ENCODE data around the gene CBR1. TPM values are rescaled to one million over a fixed set of nuclear protein-coding genes. Genes with fewer than 3 reads are reported as not detected.

CBR1 gene
- total and polyA plus RNA-seq, 2 of the 13 experiments (the other 11 are each of a cell fraction or from before 2014, with no cell fraction given): 33.7 to 38.7 TPM

DNA sequence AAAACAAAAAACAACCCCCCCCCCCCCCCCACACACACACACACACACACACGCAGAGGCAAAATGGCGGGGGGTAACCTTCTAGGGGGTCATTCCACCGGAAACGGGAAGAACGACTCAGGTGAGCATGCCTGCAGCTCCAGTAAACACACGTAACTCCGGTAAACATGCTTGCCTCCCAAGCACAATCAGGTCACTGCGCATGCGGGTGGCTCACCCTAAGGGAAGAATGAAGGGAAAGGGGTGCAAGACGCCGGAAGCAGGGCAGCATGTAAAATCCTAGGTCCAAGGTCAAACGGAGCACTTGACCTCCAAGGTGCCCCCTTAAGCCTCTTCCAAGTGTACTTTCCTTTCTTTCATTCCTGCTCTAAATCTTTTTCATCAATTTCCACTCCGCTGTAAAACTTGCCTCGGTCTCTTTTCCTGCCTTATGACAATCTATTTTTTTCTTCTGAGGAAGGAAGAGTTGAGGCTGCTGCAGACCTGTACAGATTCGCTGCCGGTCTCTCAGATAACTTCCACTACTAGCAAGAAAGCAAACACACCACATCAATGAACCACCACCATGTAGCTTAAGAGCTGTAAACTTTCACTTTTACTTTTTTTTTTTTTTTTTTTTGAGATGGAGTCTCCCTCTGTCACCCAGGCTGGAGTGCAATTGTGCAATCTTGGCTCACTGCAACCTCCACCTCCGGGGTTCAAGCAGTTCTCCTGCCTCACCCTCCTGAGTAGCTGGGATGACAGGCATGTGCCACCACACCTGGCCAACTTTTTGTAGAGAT is 44.0 kb downstream of the CBR1 start:
- peaks cover 0 to 7% of the 10 kb centered on the region in 2 experiments; a peak in 2 of 5 replicates for H3K27me3 ChIP-seq (ENCODE audit: control insufficient read depth in 1 of 2, insufficient read depth in 2 of 2, low read length in 2 of 2)
- intact Hi-C loops (cut with micrococcal nuclease; ENCODE audit: unreplicated experiment) (loop anchor here (5.0 kb wide), 1 partner anchor 52 kb away; the partner anchor contains the start of gene SETD4), in situ Hi-C loops (cut with HindIII; ENCODE audit: extremely low pct_ligation_motif_present, low pct_unique_long_range_greater_than_20kb) (no loop called here)
- no peaks in the 10 kb centered on the region for H3K36me3 ChIP-seq (replicated peaks in 1 of 2; ENCODE audit: control insufficient read depth in 1 of 2, insufficient read depth in 2 of 2, low read length in 2 of 2)
- ATAC-seq (peak; percentile 76), DNase-seq (ENCODE audit: low spot score) (peak; percentile 70), FAIRE-seq (peak; percentile 47)
- H3K27ac ChIP-seq (ENCODE audit: extremely low read length, insufficient read depth, low read length): peak overlapping the region; percentile 68
- H3K4me2 ChIP-seq (ENCODE audit: low read depth, low read length): peak overlapping the region; percentile 94
- H3K9ac ChIP-seq (ENCODE audit: insufficient read depth, low read depth, low read length): peak overlapping the region; percentile 31
- no peaks in the 10 kb centered on the region for H4K20me1 ChIP-seq (ENCODE audit: insufficient read depth, low read length)
- H2AFZ ChIP-seq (ENCODE audit: low read length): peak overlapping the region; percentile 96
- ChIA-PET CTCF (ENCODE audit: low intra/inter-chr PET ratio, low total read pairs) (interaction anchor here (1.3 kb wide), 1 partner anchor 85 kb away, joined by 3 read pairs; no protein-coding TSS in a partner anchor), POLR2A (interaction anchor here (0.9 to 2.7 kb wide), 5 partner anchors 41 to 286 kb away, joined by 3 to 14 read pairs (median 4); partner anchors contain the start of genes MORC3 and SETD4)
- WGBS (ENCODE audit: low lambda C conversion rate): 2% methylated on average over 16 of the region's 17 CpGs
- no peaks in the 10 kb centered on the region for H3K9me3 ChIP-seq (ENCODE audit: low read length)
- H3K4me1 ChIP-seq (ENCODE audit: insufficient read depth, low read length): peaks cover 14% of the 10 kb centered on the region
- peak overlapping the region; percentile 62 to 75 (median 66); a peak in 5 of 6 replicates for H3K4me3 ChIP-seq (replicated peaks in 1 of 3; ENCODE audit: insufficient read depth in 1 of 3, low read depth in 2 of 3, low read length in 3 of 3)
- no TSS peak for BruUV-seq (replicated peaks)
- no peaks in the 10 kb centered on the region for H3K79me2 ChIP-seq (ENCODE audit: insufficient read depth, low read length)
- TF ChIP-seq PITX1 (CRISPR knock-in tag; IDR thresholded peaks at IDR 0.05) (no peak), CCDC6 (CRISPR knock-in tag; IDR thresholded peaks at IDR 0.05) (no peak), ZNF17 (CRISPR knock-in tag; IDR thresholded peaks at IDR 0.05) (no peak), HOXA9 (CRISPR knock-in tag; IDR thresholded peaks at IDR 0.05; ENCODE audit: borderline replicate concordance) (no peak), SKIL (CRISPR knock-in tag; IDR thresholded peaks at IDR 0.05; ENCODE audit: borderline replicate concordance) (no peak), SOX5 (CRISPR knock-in tag; IDR thresholded peaks at IDR 0.05; ENCODE audit: borderline replicate concordance) (no peak), STAG1 (CRISPR knock-in tag; IDR thresholded peaks at IDR 0.05) (no peak), ZNF124 (CRISPR knock-in tag; IDR thresholded peaks at IDR 0.05) (no peak), FOXA1 (IDR thresholded peaks at IDR 0.05) (no peak), FOXA1 (CRISPR knock-in tag; IDR thresholded peaks at IDR 0.05) (peak; percentile 91), SRSF9 (IDR thresholded peaks at IDR 0.05; ENCODE audit: borderline replicate concordance, insufficient read depth, low read depth, low read length, poor library complexity, severe bottlenecking) (no peak), NFE2L2 (IDR thresholded peaks at IDR 0.05; ENCODE audit: low read length) (no peak), ZFP36 (IDR thresholded peaks at IDR 0.05; ENCODE audit: borderline replicate concordance, low read depth, low read length, partially characterized antibody) (no peak), KAT8 (CRISPR knock-in tag; IDR thresholded peaks at IDR 0.05) (0 out of 2 replicates have a peak, but pooled peaks have one; percentile 56), NR2F6 (IDR thresholded peaks at IDR 0.05) (no peak), NR2F6 (CRISPR knock-in tag; IDR thresholded peaks at IDR 0.05) (peak; percentile 57; the same call in 1 of the 2 replicates), ZNF572 (CRISPR knock-in tag; IDR thresholded peaks at IDR 0.05) (no peak), ZNF460 (CRISPR knock-in tag; IDR thresholded peaks at IDR 0.05; ENCODE audit: borderline replicate concordance) (0 out of 2 replicates have a peak, but pooled peaks have one; percentile 7), ZNF850 (CRISPR knock-in tag; conservative IDR thresholded peaks at IDR 0.05) (no peak), ZNF205 (CRISPR knock-in tag; IDR thresholded peaks at IDR 0.05) (no peak)
- TF ChIP-seq, protein P1, sequence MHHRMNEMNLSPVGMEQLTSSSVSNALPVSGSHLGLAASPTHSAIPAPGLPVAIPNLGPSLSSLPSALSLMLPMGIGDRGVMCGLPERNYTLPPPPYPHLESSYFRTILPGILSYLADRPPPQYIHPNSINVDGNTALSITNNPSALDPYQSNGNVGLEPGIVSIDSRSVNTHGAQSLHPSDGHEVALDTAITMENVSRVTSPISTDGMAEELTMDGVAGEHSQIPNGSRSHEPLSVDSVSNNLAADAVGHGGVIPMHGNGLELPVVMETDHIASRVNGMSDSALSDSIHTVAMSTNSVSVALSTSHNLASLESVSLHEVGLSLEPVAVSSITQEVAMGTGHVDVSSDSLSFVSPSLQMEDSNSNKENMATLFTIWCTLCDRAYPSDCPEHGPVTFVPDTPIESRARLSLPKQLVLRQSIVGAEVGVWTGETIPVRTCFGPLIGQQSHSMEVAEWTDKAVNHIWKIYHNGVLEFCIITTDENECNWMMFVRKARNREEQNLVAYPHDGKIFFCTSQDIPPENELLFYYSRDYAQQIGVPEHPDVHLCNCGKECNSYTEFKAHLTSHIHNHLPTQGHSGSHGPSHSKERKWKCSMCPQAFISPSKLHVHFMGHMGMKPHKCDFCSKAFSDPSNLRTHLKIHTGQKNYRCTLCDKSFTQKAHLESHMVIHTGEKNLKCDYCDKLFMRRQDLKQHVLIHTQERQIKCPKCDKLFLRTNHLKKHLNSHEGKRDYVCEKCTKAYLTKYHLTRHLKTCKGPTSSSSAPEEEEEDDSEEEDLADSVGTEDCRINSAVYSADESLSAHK (CRISPR knock-in tag; IDR thresholded peaks at IDR 0.05; ENCODE audit: borderline replicate concordance): no peak
